DMS153 (cell line): ENCODE results near the gene LRRTM3.

Experiments
- DNase-seq: peaks from one replicate; lab custom pipeline; 2025; lab: John Stamatoyannopoulos, UW

Gene LRRTM3

DNA sequence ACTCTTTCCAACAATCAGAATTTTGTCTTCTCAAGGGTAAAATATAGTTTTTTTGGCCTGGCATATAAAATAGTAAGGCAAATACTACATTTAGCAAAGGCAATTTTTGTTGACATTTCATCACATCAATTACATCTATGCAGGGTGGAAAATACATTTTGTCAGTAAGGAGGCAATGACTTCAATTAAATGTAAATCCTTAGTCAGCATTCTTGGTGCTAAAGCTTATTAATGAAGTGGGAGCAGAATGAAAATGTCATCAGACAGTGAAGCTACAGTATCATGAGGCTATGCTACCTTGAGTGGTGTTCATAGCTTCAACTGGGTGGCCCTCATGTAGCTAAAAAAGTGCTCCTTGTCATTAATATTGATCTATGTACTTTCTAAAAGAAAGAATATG is 8.9 kb downstream of the LRRTM3 start:
- DNase-seq, result no peak

DNA sequence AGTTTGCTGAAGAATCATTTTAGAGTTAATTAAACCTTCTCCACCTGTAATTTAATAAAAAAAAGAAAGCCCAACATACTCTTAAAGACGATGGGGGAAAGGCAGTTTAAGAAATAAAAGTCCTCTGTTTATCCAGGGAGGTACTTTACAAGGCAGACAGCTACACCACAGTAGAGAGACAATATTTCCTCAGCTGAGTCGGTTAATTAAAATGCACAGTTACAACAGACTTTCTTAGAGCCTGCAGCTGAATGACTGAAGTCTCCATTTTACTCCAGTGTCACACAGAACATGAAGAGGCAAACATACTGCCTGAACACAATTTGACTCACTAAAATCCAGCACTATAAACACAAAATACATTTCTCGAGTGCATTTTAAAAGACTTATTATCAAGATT is 15.1 kb downstream of the LRRTM3 start:
- no peak for DNase-seq

GRCh38 chr10:66941491-66941890 is 15.7 kb downstream of the LRRTM3 start:
- DNase-seq, result no peak

- no peak for DNase-seq
Observed at GRCh38 chr10:66942407-66942806, 16.6 kb downstream of the LRRTM3 start.

DNA sequence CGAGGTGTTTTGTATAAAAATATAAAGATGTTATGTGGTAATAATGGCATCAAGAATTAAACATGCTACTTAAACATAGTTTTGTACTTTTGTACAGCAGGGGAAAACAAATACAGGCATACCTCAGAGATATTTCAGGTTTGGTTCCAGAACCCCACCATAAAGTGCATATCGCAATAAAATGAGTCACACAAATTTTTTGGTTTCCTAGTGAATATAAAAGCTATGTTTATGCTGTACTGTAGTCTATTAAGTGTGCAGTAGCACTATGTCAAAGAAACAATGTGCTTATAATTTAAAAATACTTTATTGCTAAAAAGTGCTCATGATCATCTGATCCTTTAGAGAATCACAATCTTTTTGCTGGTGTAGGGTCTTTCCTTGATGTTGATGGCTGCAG is 17.8 kb downstream of the LRRTM3 start:
- no peak for DNase-seq

DNA sequence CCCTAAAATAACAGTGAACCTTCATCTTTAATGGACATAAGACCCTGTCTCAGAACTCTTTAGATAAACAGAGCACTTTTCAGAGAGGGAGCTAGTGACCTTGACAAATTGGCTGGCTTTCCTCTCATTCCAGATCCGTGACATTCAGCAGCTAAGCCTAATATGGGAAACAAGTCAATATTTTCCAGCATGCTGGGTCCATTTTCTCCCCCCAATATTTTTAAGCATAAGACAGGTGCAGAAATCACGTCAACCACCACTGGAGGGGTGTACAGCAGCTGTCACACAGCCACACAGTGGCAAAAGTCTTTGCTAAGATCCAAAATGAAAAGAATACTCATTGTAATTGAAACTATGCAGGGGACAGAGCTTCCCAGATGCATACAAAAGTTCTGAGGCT is 26.1 kb downstream of the LRRTM3 start:
- no peak for DNase-seq

- DNase-seq, result no peak
Observed at GRCh38 chr10:66958466-66958865, 32.6 kb downstream of the LRRTM3 start.

DNA sequence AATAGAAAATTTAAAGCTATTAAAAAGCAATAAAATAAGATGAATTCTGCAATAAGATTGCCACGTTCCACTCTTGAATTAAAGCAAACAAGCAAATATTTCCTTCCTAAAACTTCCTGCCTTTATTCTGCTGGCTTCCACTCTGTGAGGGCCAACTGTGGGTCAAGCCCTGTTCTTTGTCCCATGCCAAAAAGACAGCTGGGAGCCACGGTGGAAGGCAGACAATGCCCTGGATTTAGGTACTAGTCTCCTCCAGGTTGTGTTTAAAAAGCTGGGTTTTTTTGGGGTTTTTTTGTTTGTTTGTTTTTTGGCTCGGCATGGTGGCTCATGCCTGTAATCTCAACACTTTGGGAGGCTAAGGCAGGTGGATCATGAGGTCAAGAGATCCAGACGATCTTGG is 39.1 kb downstream of the LRRTM3 start:
- DNase-seq, result no peak

- DNase-seq, result no peak
Observed at GRCh38 chr10:66980246-66980815, 54.5 kb downstream of the LRRTM3 start.

DNA sequence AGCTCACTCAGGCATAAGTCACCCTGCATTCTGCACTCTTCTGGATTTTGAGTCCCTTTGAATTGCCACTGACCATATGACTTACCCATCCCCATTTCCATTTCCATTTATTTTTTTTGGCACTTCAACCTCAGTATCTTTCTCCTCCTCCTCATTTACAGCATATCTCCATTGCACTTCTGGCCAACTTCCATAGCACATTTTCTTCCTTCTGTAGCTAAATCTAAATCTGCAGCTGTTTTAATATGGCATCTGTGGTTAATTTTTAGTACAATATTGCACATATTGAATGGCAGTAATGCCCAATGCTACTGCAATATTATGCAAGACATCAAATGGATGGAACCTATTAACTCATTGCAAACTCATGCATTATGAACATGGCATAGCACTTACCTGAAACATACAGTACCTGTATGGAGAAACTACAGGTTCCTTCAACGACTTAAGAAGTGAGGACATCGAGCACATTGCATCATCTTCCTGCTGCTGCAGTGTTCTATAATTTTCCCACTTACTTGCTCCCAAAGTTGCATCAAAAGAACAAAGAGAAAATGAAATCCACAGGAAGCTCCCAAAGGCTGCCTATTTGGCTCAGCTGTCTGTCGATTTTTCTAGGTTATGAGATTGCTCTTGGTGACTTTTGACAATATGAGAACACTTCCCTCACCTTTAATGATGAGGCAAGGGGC is 55.7 kb downstream of the LRRTM3 start:
- DNase-seq, result no peak

GRCh38 chr10:66982053-66982420 is 56.2 kb downstream of the LRRTM3 start:
- no peak for DNase-seq

DNA sequence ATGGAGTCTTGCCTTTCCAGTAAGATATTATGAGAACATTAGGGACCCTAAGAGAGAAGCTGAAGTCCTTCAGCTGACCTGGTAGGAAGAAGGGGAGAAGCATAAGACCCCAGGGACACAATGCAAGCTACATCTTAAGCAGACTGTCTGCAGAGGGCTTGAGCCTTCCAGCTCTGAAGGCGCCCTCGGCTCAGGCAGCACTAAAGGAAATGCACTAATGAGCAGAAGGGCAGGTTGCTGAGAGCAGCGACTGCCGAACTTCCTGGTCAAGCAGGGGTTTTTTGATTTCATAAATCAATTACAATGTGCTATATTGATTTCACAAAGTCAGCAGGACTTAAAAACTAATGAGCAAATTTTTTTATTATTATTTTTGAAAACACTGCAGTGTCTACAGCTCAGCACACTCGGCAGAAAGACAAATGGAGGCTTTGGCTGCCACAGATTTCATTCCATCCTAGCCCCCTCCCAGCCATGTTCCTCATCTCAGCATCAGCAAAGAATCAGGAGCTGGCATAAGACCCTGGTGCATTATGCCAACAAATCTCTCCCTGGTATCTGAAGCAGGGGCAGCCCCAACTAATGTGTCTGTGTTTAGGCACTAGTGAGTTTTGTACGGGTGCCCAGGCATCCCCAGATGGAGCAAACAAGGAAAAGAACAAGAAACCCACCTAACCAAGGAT is 57.1 kb downstream of the LRRTM3 start:
- no peak for DNase-seq

DNA sequence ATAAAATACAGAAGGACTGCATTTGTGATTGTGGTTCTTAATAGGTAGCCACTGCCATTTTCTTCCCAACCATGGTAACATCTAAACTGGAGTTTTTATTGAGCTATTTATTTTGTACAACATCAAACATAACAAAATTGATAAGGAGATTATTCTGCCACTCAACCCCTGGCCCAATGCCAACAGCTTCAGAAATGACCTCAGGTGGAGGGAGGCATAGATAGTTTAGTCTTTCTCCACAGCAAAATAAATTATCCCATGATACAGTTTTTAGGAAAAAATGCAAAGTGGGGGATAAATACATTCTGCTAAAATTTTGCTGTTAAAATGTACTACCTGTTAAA is 57.6 kb downstream of the LRRTM3 start:
- no peak for DNase-seq

GRCh38 chr10:66990143-66990830 is 64.5 kb downstream of the LRRTM3 start:
- no peak for DNase-seq

DNA sequence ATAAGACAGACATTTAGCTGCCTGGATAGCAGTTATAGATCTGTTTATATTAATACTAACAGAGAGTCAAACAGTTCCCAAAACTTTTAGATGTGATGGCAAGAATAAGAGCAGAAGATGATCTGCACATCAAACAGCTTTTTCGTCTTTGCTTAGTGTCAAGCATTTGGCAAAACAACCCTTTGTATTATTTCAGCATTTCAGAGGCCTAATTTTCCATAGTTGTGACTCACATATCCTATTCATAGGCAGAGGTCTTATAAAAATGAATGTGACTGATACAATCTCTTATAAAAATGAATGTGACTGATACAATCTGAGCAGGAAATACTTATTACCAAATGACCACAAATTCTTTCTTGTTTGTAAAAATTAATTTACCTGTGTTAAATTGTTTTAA is 71.2 kb downstream of the LRRTM3 start:
- DNase-seq, result no peak

DNA sequence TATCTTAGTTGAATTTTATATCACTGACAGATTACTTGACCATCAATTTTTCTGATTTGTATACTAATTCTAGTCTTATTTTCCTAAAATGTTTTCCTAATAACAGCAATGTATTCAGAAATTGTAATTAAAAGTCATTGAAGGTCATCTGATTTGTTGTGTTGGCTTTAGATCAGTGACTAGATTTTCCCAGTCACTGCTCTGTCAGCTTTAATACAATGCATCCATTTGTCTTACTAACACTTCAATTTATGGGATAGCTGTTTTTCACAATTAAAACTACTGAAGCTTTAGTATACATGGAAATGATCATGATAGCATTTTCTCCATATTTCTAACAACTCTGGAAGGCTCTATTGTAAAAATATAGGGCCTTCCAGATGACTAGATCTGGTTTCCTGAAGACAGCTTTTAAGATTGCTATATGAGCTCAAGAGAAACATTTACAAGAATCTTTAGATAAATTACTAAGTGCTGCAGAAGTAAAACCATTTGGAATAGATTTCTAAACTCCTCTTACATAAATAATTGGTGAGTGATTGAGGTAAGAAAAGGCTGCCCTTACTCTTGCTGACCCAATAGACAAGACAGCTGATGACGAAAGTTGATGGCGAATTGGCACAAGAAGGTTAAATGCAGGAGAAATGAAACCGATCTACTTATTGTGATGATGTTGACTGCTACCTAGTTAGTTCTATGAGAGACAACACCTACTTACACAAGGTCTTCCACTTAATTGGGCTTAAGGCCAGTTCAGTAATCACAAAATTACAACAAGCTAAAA is 74.1 kb downstream of the LRRTM3 start:
- no peak for DNase-seq

GRCh38 chr10:67004690-67005089 is 78.9 kb downstream of the LRRTM3 start:
- DNase-seq, result no peak

DNA sequence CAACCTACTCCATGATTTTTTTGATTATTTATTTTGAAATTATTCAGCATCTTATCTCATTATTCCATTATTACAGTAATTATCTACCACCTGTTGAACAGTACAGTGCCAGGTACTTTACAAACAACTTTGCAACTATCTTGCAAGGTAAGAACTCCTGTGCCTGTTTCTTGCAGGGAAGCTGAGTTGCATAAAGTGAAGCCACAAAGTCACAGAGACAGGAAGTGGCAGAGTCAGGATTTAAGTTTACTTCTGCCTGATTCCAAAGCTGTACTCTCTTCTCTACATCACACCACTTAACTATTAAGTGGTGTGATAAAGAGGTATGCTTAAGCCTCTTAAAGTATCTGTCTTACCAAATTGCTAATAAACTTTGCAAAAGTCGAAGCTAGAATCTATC is 80.1 kb downstream of the LRRTM3 start:
- no peak for DNase-seq

DNA sequence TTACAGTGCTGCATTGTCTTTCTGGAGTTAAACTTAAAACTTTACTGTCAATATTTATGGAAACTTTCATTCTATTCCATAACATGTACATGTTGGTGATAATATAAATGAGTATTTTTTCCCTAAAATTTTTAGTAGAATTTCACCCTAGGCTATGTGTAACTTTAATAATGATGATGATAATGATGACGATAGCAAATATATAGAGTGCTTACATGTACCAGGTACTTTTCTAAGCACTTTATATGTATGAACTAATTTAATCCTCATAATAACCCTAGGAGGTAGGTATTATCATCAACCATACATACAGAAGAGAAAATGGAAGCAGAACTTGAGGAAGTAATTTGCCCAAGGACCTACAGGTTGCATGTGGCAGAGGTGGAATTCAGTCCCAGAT is 85.6 kb downstream of the LRRTM3 start:
- no peak for DNase-seq

GRCh38 chr10:67011981-67012380 is 86.1 kb downstream of the LRRTM3 start:
- DNase-seq, result no peak

- no peak for DNase-seq
Observed at GRCh38 chr10:67015225-67015624, 89.4 kb downstream of the LRRTM3 start.

DNA sequence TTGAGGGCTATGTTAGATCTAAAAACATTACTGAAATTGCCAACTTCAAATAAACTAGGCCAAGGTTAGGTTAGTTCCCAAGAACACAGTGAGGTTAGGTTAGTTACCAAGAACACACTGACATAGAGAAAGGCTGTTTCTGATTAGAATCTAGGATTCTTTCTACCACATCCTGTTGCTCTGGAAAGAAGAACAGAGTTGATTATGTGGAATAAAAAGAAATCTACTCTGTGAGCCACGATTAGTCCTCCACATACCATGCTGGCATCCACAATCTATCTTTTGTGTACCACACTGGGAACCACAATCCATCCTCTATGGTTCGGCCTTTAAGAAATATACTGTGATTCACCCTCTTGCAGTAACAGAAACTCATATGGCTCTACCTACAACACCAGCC is 91.4 kb downstream of the LRRTM3 start:
- no peak for DNase-seq
